ENCODE results near the gene FARSA.
"Not testable (repeated sequence)": the region's sequence is repeated elsewhere in the genome, so short reads cannot be mapped to it uniquely, and the experiment has no call there.

The FARSA gene

DNA sequence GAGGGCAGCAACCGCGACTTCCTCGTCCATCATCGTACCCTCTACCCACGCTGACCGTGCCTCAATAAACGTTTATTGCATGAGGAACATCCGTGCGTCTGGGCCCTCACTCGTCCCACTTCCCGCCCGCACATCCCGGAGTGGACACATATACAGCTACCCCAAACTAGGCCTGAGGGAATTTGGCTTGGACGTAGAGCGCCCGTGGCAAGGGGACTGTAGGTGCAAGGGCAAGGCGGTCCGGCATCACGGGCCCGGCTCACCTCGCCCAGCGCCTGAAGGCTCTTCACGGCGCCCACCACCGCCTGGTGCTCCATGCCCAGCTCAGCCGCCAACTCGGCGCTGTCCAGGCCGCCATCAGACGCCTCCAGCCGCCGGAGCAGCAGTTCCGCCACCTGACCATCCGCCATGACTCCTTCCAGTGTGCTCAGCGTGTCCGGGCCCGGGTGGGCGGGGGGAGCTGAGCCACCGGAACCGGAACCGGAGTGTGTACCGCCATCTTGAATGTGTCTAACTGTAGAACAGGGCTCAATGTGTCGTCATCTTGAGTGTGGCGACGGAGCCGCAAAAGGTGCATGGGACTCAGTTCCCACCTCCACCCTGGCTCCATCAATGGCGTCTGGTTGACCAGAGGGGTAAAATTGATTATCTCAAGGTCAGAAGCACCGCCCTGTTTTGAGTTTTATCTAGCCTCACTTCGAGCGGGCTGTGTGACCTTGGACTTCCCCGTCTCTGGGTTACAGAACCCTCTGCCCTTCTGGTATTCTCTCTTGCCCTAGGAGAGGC lies at the start of gene FARSA:
TSS of gene FARSA (minus strand) at position 425 of the 786 bp plus-strand sequence. CDS start at position 410, 15 bp downstream.
- peak; percentile 88 for DNase-seq

DNA sequence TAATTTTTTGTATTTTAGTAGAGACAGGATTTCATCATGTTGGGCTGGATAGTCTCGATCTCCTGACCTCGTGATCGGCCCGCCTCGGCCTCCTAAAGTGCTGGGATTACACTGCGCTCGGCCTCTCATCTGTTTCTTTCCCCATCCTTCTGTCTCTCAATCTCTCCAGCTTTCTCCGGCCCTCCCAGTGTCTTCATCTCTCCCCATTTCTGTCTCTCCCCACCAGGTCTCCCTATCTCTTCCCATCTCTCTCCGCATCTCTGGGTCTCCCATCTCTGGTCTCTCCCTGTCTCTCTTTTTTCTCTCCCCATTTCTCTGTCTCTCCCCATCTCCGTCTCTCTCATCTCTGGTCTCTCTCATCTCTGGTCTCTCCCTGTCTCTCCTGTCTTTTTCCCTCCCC lies 49.6 kb upstream of the FARSA start:
- DNase-seq: no peak

DNA sequence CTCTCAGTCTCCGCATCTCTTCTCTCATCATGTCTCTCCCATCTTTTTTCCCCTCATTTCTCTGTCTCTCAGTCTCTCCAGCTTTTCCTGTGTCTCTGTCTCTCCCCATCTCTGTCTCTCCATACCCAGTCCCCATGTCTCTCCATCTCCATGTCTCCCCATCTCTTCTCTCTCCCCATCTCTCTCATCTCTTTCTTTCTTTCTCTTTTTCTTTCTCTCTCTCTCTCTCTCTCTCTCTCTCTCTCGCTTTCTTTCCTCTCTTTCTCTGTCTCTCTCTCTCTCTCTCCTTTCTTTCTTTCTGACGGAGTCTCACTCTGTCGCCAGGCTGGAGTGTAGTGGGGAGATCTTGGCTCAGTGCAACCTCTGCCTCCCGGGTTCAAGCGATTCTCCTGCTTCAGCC lies 49.1 kb upstream of the FARSA start:
- no peak for DNase-seq

DNA sequence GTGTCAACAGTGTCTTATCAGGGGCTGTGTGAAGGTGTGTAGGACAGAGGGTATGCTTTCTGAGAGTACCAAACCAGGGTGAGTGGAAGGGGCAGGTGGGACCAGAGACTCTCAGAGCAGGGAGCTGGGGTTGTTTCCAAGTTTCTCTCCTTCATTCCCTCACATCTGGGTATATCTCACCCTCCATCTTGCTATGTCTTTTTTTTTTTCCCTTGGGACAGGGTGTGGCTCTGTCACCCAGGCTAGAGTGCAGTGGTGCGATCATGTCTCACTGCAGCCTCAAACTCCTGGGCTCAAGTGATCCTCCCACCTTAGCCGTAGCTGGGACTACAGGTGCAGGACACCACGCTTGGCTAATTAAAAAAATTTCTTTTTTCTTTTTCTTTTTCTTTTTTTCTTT lies 46.5 kb upstream of the FARSA start:
- DNase-seq: no peak

- not testable (repeated sequence) for DNase-seq
These were observed 42.6 kb upstream of the FARSA start for GRCh38 chr19:12976109-12976508.

GRCh38 chr19:12975221-12975741 lies 41.8 kb upstream of the FARSA start:
- DNase-seq: no peak

GRCh38 chr19:12974301-12975220 lies 41.0 kb upstream of the FARSA start:
- DNase-seq: no peak

- DNase-seq: no peak
These were observed 39.7 kb upstream of the FARSA start for GRCh38 chr19:12973236-12973635.

- no peak for DNase-seq
These were observed 36.7 kb upstream of the FARSA start for GRCh38 chr19:12970070-12970820.

GRCh38 chr19:12969292-12969988 lies 35.9 kb upstream of the FARSA start, which contains the start of gene DAND5:
Gene DAND5 (plus strand): TSS chr19:12969576. CDS start chr19:12969661, 85 bp downstream.
- DNase-seq: no peak

DNA sequence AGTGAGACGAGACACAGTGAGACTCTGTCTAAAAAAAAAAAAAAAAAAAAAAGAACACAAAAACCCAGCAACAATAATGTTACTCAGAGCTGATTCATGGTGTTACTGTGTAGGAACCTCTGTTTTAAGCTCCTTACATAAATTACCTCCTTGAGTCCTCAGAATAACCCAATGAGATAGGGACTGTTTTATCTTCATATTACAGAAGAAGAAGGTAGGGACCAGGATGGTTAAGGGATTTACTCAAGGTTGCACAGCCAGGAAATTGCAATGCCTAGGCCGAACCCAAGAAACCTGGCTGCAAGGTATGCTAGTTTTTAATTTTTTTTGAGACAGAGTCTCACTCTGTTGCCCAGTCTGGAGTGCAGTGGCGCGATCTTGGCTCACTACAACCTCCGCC lies 34.4 kb upstream of the FARSA start:
- no peak for DNase-seq

DNA sequence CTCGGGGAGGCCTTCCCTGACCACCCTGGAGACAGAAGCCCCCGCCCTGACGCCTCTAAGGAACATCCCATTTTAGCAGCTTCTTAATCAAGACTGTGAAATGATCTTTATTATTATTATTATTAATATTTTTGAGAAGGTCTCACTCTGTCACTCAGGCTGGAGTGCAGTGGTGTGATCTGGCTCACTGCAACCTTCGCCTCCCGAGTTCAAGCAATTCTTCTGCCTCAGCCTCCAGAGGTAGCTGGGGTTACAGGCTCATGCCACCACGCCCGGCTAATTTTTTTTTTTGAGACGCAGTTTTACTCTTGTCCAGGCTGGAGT lies 32.3 kb upstream of the FARSA start:
- no peak for DNase-seq

DNA sequence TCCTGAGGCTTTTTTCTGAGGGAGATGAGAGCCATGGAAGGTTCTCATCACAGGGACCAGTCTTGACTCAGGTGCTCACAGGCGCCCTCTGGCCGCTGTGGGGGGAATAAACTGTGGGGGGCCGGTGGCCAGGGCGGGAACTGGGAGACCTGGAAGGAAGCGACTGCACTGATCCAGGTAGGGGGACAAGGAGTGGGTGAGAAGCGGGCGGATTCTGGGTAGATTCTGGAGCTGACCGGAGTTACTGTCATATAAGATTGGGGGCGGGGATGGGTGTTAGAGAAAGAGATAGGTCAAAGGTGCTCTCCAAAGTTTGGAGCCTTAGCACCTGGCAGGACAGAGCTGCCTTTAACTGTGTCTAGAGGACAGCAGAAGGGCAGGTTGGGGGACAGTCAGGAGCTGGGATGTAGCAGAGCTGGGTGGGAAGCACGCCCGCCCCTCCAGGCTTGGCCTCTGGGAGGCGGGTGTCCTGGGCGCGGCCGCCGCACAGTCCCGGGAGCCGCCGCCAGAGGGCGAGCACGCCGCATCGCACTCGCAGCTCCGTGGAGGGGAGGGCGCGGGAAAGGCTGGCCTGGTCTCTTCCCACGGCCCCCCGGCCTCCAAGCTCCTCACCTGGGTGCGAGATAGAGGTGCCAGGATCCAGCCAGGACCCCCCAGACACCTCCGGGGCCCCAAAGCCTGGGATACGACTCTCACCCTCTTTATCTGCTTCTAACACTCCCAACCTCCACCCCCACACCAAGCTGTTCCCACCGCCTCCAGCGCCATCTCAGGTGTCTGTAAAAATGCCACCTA lies 31.7 kb upstream of the FARSA start:
- peak; percentile 75 for DNase-seq

DNA sequence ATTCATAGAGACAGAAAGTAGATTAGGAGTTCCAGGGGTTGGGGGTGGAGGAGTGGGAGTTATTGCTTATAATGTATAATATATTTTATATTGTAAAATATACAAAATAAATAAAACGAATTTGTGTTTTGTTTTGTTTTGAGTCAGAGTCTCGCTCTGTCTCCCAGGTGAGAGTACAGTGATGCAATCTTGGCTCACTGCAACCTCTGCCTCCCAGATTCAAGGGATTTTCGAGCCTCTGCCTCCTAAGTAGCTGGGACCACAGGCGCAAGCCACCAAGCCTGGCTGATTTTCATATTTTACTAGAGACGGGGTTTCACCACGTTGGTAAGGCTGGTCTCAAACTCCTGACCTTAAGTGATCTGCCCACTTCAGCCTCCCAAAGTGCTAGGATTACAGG lies 26.0 kb upstream of the FARSA start:
- DNase-seq: no peak

DNA sequence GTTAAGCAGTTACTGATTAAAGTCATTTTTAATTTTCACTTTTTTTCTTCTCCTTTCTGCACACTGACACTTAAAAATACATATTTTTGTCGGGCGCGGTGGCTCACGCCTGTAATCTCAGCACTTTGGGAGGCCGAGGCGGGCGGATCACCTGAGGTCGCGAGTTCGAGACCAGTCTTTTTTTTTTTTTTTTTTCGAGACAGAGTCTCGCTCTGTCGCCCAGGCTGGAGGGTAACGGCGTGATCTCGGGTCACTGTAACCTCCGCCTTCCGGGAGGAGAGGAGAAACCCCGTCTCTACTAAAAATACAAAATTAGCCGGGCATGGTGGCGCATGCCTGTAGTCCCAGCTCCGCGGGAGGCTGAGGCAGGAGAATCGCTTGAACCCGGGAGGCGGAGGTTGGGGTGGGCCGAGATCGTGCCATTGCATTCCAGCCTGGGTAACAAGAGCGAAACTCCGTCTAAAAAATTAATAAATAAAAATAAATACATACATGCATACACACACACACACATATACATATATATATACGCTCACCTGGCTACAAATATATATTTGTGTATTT lies 24.0 kb upstream of the FARSA start:
- not testable (repeated sequence) for DNase-seq

DNA sequence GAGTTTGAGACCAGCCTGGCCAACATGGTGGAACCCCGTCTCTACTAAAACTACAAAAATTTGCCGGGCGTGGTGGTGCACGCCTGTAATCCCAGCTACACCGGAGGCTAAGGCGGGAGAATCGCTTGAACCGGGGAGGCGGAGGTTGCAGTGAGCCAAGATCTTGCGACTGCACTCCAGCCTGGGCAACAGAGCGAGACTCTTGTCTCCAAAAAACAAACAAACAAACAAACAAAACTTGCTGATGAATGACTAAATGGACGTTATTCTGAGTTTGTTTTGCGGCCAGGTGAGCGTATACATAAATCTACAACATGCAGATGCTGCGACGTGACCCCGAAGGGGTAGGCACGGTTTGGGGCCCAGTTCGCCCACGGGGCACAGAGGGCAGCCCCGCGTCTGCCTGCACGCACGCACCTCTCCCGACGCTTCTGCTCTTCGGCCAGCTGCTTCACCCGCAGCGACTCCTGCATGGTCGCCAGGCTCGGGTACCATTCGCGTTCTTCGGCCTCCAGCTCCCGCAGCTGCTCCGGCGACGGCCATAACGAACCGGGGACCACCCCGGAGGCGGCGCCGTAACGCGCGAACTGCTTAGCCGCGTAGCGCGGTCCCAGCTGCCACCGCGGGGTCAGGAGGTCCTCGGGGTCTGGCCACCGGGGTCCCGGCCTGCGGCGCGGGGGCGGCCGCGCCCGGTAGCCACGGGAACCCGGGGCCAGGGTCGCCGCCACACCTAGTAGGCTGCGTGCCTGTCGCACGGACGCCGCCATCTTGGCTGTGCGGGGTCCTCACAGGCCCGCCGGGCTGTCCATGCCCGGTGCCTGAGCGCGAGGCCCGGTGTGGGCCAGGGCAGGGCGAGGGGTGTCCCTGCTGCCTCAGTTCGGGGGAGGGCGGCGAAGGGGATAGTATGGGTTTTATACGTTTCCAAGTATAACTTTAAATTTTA lies 23.2 kb upstream of the FARSA start, which contains the start of gene GADD45GIP1:
TSS of gene GADD45GIP1 (minus strand) at position 778 of the 943 bp plus-strand sequence. CDS start at position 767, 11 bp downstream.
- DNase-seq: peak; percentile 80

- DNase-seq: no peak
These were observed 22.5 kb upstream of the FARSA start for GRCh38 chr19:12955996-12956395.

DNA sequence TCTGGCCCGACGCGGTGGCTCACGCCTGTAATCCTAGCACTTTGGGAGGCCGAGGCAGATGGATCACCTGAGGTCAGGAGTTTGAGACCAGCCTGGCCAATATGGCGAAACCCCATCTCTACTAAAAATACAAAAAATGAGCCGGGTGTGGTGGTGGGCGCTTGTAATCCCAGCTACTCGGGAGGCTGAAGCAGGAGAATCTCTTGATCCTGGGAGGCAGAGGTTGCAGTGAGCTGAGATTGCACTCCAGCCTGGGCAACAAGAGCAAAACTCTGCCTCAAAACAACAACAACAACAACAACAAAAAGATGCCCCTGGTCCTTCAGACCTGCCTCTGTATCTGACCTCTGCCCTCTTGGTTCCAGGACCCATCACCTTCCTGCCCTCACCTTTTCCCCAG lies 22.1 kb upstream of the FARSA start:
- not testable (repeated sequence) for DNase-seq

GRCh38 chr19:12954612-12954962 lies 21.1 kb upstream of the FARSA start:
- DNase-seq: no peak

All from CD4-positive, alpha-beta T cell treated with Interleukin-4 for 4 hours (primary cell).